ENCODE measurements around the gene GPR150. TPM values are rescaled to one million over a fixed set of nuclear protein-coding genes. Genes with fewer than 3 reads are reported as not detected.

Gene GPR150
- total and polyA plus RNA-seq, 9 of the 15 experiments (the other 6 are each of a cell fraction or from before 2014, with no cell fraction given): not detected

- no peaks in the 10 kb centered on the region for H3K9me1 ChIP-seq (ENCODE audit: control insufficient read depth, insufficient read depth, low read length)
- H4K20me1 ChIP-seq (replicated peaks; ENCODE audit: control insufficient read depth, insufficient read depth, low read length): no peaks in the 10 kb centered on the region
- DNase-seq (ENCODE audit: extremely low read depth in 1 of 4, low spot score in 3 of 4): no peak
- peaks cover 15% of the 10 kb centered on the region; the same call in 2 of the 3 replicates for H3K36me3 ChIP-seq (ENCODE audit: control insufficient read depth, insufficient read depth, low read length)
- BruUV-seq (replicated peaks): no TSS peak
- in situ Hi-C loops (cut with MboI): no loop called here
- WGBS (ENCODE audit: insufficient coverage, low coverage, missing lambda C conversion rate): 63% methylated on average over 2 of the region's 2 CpGs
- no peak overlapping the region for H2AFZ ChIP-seq (ENCODE audit: low read depth, low read length)
- H3K27me3 ChIP-seq (ENCODE audit: control insufficient read depth in 2 of 2, insufficient read depth in 2 of 2, low read length in 2 of 2): no peaks in the 10 kb centered on the region
- POLR2A ChIA-PET: interaction anchor here (0.7 kb wide), 1 partner anchor 24 kb away, joined by 3 read pairs; no protein-coding TSS in a partner anchor
- H3K9me3 ChIP-seq (replicated peaks; ENCODE audit: control insufficient read depth, insufficient read depth, low read depth, low read length): no peaks in the 10 kb centered on the region
- no peak overlapping the region for H3K9ac ChIP-seq (ENCODE audit: insufficient read depth in 1 of 2, low read depth in 2 of 2, low read length in 2 of 2)
- no peak for ATAC-seq
- no peak for TF ChIP-seq HOMEZ (CRISPR knock-in tag; IDR thresholded peaks at IDR 0.05)
- no peak for TF ChIP-seq FOXP4 (CRISPR knock-in tag; IDR thresholded peaks at IDR 0.05; ENCODE audit: borderline replicate concordance)
- no peak for TF ChIP-seq RFX5 (IDR thresholded peaks at IDR 0.05; ENCODE audit: low read depth, low read length)
- CTCF ChIA-PET (ENCODE audit: low intra/inter-chr PET ratio): no interaction called here
- no peak overlapping the region for H3K27ac ChIP-seq (ENCODE audit: extremely low read depth, low read depth, low read length)
- intact Hi-C loops (cut with micrococcal nuclease): no loop called here
- H3K4me2 ChIP-seq (ENCODE audit: insufficient read depth, low read length): no peak overlapping the region
- no peaks in the 10 kb centered on the region for H3K4me1 ChIP-seq (replicated peaks in 1 of 2; ENCODE audit: control insufficient read depth in 2 of 2, insufficient read depth in 2 of 2, low read length in 2 of 2)
- FAIRE-seq: no peak
- H3K4me3 ChIP-seq: no peak overlapping the region
- H3K79me2 ChIP-seq (ENCODE audit: control insufficient read depth, insufficient read depth, low read length): no peaks in the 10 kb centered on the region
Measured at GRCh38 chr5:95572016-95572415, 47.9 kb upstream of the GPR150 start.
